Neural cell (in vitro differentiated cells): ENCODE results near the gene RITA1. TPM values are rescaled to one million over a fixed set of nuclear protein-coding genes. Genes with fewer than 3 reads are reported as not detected.

Experiments used
- H2AFZ ChIP-seq: fragments of 200-600, 300-800 bp; sonication (generic), shearing (Covaris generic); 2 replicates; pipeline ENCODE4 v1.6.0; 2014; ENCODE audit warnings: low read depth, mild to moderate bottlenecking, antibody characterized with exemption, low read length, moderate library complexity
- H3F3A ChIP-seq: fragments of 200-600 bp; shearing (Covaris generic); 2 replicates; pipeline ENCODE4 v1.6.1; 2016; ENCODE audit warnings: mild to moderate bottlenecking, moderate library complexity, mixed read lengths, antibody characterized with exemption, low read length; ENCODE audit not compliant: insufficient read depth, poor library complexity, severe bottlenecking
- H3K27ac ChIP-seq: fragments of 200-600, 300-800 bp; sonication (generic), shearing (Covaris generic); 2 replicates; pipeline ENCODE4 v1.5.1; 2014; ENCODE audit warnings: mild to moderate bottlenecking, low read length, moderate library complexity
- H3K27me3 ChIP-seq: fragments of 300-800, 200-600 bp; sonication (generic), shearing (Covaris generic); 2 replicates; pipeline ENCODE4 v1.6.0; 2014; ENCODE audit warnings: mild to moderate bottlenecking, low read depth, low read length, moderate library complexity; ENCODE audit not compliant: insufficient read depth
- H3K36me3 ChIP-seq: fragments of 300-800, 200-600 bp; sonication (generic), shearing (Covaris generic); 2 replicates; pipeline ENCODE4 v1.5.1; 2014; ENCODE audit warnings: mild to moderate bottlenecking, antibody characterized with exemption, low read length, moderate library complexity; ENCODE audit not compliant: insufficient read depth
- H3K4me2 ChIP-seq: fragments of 300-800, 200-600 bp; sonication (generic), shearing (Covaris generic); 2 replicates; pipeline ENCODE4 v1.6.0; 2014; ENCODE audit warnings: mild to moderate bottlenecking, low read length
- H3K4me3 ChIP-seq: fragments of 300-800, 200-600 bp; sonication (generic), shearing (Covaris generic); 2 replicates; pipeline ENCODE4 v1.5.1; 2014; ENCODE audit warnings: mild to moderate bottlenecking, low read length, moderate library complexity
- H3K79me2 ChIP-seq: fragments of 200-600 bp; shearing (Covaris generic); replicated peaks from 2 replicates; pipeline ENCODE4 v1.6.0; 2014; ENCODE audit warnings: mild to moderate bottlenecking, low read length, moderate library complexity; ENCODE audit not compliant: insufficient read depth
- H3K9ac ChIP-seq: fragments of 300-800, 200-600 bp; sonication (generic), shearing (Covaris generic); 2 replicates; pipeline ENCODE4 v1.6.1; 2016; ENCODE audit warnings: mild to moderate bottlenecking, low read length, mixed read lengths
- H3K9me2 ChIP-seq: fragments of 200-600 bp; shearing (Covaris generic); 2 replicates; pipeline ENCODE4 v1.6.1; 2016; ENCODE audit warnings: mild to moderate bottlenecking, low read length, mixed read lengths; ENCODE audit not compliant: insufficient read depth
- H3K9me3 ChIP-seq: fragments of 200-600, 300-800 bp; sonication (generic), shearing (Covaris generic); 2 replicates; pipeline ENCODE4 v1.6.1; 2016; ENCODE audit warnings: mild to moderate bottlenecking, mixed run types, low read length, moderate library complexity, mixed read lengths
- H4K20me1 ChIP-seq: fragments of 200-600 bp; shearing (Covaris generic); 2 replicates; pipeline ENCODE4 v1.6.1; 2016; ENCODE audit warnings: mild to moderate bottlenecking, mixed run types; ENCODE audit not compliant: insufficient read depth
- EP300 ChIP-seq: fragments of 450-650 bp; conservative IDR thresholded peaks from 2 replicates; pipeline ENCODE4 v1.6.1; 2014; ENCODE audit warnings: antibody characterized with exemption, mild to moderate bottlenecking, moderate library complexity; ENCODE audit not compliant: poor library complexity, severe bottlenecking
- EZH2 ChIP-seq: fragments of 200-600, 300-800 bp; shearing (Covaris generic), sonication (generic); IDR thresholded peaks from 2 replicates; pipeline ENCODE4 v1.6.1; 2014; ENCODE audit warnings: antibody characterized with exemption, low read length, borderline replicate concordance, mild to moderate bottlenecking; ENCODE audit not compliant: insufficient read depth, poor library complexity, severe bottlenecking
- MXI1 ChIP-seq: fragments of 450-650 bp; conservative IDR thresholded peaks from 2 replicates; pipeline ENCODE4 v1.6.1; 2014; ENCODE audit warnings: antibody characterized with exemption, mild to moderate bottlenecking; ENCODE audit not compliant: poor library complexity, severe bottlenecking
- POLR2AphosphoS5 ChIP-seq: IDR thresholded peaks from 2 replicates; pipeline ENCODE4 v1.6.1; 2012
- RAD21 ChIP-seq: fragments of 450-650 bp; conservative IDR thresholded peaks from 2 replicates; pipeline ENCODE4 v1.6.1; 2014; ENCODE audit warnings: antibody characterized with exemption, mild to moderate bottlenecking, moderate library complexity
- SMC3 ChIP-seq: fragments of 450-650 bp; conservative IDR thresholded peaks from 2 replicates; pipeline ENCODE4 v1.6.1; 2014; ENCODE audit warnings: antibody characterized with exemption, mild to moderate bottlenecking, moderate library complexity; ENCODE audit not compliant: poor library complexity
- TAF1 ChIP-seq: IDR thresholded peaks from 2 replicates; pipeline ENCODE4 v1.6.1; 2012; ENCODE audit warnings: low read depth
- polyA plus RNA-seq: library from polyadenylated mRNA; depleted of rRNA; stranded (reverse); fragments of >200 nt; gene quantifications from 2 replicates; pipeline ENCODE4 v1.2.3, GENCODE V29; 2014
- TF ChIP-seq, protein P1 (sequence below): IDR thresholded peaks from 2 replicates; pipeline ENCODE4 v1.6.1; 2012; ENCODE audit warnings: borderline replicate concordance
- TF ChIP-seq, protein P2 (sequence below): fragments of 450-650 bp; IDR thresholded peaks from 2 replicates; pipeline ENCODE4 v1.5.1; 2014; ENCODE audit warnings: antibody characterized with exemption, mild to moderate bottlenecking, moderate library complexity; ENCODE audit not compliant: poor library complexity, severe bottlenecking

The RITA1 gene
- polyA plus RNA-seq, 1 donor from 2014 or later: 23.3 TPM

DNA sequence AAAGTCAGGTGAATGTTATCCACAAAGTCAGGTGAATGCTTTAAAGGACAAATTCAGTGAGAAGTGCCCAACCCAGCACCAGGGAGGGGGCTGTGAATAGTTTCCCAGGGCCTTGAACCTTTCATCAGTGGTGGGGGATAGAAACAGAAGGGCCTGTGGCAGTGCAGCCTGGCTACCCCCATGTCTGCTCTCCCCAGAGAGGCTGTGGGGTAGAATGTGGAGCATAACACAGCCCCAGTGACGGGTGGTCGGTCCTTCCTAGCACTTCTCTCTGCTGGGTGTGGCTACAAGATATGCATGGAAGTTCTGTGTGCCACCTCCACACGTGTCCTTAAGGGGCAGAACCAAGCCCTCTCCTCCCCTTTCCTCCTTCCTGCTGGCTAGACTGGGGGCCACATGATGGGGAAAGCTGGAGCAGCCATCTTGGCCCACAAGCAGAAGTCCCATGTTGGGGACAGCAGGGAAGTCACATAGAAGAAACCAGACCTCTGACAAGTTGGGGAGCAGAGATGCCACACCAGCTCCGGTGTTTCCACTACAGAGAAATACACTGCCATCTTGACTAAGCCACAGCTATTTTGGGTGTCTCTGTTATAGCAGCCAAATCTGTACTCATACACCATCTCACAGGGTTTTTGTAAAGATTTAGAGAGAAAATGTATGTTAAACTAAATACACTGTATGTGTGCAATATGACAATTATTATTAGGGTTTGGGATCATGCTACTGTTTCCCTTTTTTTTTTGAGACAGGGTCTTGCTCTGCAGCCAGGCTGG is 17.0 kb downstream of the RITA1 start:
- Histone ChIP-seq H3K36me3 (no peaks in the 10 kb centered on the region), H3F3A (no peaks in the 10 kb centered on the region), H3K9ac (no peak overlapping the region), H3K27me3 (no peaks in the 10 kb centered on the region), H3K27ac (no peak overlapping the region), H2AFZ (no peak overlapping the region), H3K79me2 (no peaks in the 10 kb centered on the region), H3K9me3 (no peaks in the 10 kb centered on the region), H3K4me2 (no peak overlapping the region), H3K9me2 (no peaks in the 10 kb centered on the region), H4K20me1 (no peaks in the 10 kb centered on the region), H3K4me3 (no peak overlapping the region)
- TF ChIP-seq EP300: no peak
- no peak for TF ChIP-seq TAF1
- TF ChIP-seq EZH2: no peak
- no peak for TF ChIP-seq SMC3
- TF ChIP-seq RAD21: no peak
- TF ChIP-seq MXI1: no peak
- TF ChIP-seq, protein P1, sequence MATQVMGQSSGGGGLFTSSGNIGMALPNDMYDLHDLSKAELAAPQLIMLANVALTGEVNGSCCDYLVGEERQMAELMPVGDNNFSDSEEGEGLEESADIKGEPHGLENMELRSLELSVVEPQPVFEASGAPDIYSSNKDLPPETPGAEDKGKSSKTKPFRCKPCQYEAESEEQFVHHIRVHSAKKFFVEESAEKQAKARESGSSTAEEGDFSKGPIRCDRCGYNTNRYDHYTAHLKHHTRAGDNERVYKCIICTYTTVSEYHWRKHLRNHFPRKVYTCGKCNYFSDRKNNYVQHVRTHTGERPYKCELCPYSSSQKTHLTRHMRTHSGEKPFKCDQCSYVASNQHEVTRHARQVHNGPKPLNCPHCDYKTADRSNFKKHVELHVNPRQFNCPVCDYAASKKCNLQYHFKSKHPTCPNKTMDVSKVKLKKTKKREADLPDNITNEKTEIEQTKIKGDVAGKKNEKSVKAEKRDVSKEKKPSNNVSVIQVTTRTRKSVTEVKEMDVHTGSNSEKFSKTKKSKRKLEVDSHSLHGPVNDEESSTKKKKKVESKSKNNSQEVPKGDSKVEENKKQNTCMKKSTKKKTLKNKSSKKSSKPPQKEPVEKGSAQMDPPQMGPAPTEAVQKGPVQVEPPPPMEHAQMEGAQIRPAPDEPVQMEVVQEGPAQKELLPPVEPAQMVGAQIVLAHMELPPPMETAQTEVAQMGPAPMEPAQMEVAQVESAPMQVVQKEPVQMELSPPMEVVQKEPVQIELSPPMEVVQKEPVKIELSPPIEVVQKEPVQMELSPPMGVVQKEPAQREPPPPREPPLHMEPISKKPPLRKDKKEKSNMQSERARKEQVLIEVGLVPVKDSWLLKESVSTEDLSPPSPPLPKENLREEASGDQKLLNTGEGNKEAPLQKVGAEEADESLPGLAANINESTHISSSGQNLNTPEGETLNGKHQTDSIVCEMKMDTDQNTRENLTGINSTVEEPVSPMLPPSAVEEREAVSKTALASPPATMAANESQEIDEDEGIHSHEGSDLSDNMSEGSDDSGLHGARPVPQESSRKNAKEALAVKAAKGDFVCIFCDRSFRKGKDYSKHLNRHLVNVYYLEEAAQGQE: no peak
- TF ChIP-seq, protein P2, sequence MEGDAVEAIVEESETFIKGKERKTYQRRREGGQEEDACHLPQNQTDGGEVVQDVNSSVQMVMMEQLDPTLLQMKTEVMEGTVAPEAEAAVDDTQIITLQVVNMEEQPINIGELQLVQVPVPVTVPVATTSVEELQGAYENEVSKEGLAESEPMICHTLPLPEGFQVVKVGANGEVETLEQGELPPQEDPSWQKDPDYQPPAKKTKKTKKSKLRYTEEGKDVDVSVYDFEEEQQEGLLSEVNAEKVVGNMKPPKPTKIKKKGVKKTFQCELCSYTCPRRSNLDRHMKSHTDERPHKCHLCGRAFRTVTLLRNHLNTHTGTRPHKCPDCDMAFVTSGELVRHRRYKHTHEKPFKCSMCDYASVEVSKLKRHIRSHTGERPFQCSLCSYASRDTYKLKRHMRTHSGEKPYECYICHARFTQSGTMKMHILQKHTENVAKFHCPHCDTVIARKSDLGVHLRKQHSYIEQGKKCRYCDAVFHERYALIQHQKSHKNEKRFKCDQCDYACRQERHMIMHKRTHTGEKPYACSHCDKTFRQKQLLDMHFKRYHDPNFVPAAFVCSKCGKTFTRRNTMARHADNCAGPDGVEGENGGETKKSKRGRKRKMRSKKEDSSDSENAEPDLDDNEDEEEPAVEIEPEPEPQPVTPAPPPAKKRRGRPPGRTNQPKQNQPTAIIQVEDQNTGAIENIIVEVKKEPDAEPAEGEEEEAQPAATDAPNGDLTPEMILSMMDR: no peak

DNA sequence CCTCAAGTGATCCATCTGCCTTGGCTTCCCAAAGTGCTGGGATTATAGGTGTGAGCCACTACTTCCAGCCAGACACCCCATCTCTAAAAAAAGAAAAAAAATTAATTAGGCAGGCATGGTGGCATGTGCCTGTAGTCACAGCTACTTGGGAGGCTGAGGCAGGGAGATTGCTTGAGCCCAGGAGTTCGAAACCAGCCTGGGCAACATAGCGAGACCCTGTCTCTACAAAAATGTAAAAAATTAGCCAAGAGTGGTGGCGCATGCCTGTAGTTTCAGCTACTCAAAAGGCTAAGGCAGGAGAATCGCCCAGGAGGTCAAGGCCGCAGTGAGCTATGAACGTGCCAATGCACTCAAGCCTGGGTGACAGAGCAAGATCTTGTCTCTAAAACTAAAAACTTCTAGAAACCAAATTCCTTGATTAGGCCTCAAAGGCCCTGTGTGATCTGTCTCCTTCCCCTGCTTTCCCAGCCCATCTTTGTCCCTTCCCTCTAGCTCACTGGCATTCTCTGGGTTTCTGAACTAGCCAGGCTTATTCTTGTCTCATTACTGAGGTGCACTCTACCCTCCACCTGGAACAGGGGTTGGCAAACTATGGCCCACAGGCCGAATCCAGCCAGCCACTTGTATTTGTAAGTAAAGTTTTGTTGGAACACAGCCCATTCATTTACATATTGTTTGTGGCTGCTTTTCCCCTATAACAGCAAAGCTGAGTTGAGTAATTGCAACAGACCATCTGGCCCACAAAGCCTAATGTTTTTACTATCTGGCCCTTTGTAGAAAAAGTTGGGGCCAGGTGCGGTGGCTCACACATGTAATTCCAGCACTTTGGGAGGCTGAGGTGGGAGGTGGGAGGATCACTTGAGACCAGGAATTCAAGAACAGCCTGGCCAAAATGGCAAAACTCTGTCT is 18.6 kb downstream of the RITA1 start:
- Histone ChIP-seq H4K20me1 (no peaks in the 10 kb centered on the region), H3K36me3 (no peaks in the 10 kb centered on the region), H3K27ac (no peak overlapping the region), H3K4me2 (no peak overlapping the region), H3K27me3 (no peaks in the 10 kb centered on the region), H3K4me3 (no peak overlapping the region), H2AFZ (no peak overlapping the region), H3K9me2 (no peaks in the 10 kb centered on the region), H3F3A (no peaks in the 10 kb centered on the region), H3K9ac (no peak overlapping the region), H3K9me3 (no peaks in the 10 kb centered on the region), H3K79me2 (no peaks in the 10 kb centered on the region)
- TF ChIP-seq MXI1 (no peak), EZH2 (no peak), SMC3 (no peak), EP300 (no peak), RAD21 (no peak), TAF1 (no peak), POLR2AphosphoS5 (no peak)
- TF ChIP-seq, protein P2: no peak
- TF ChIP-seq, protein P1: no peak
